ACHN (cell line): ENCODE measurements around the gene SPTBN2.

Experiments used
- DNase-seq: peaks from one replicate; pipeline ENCODE4 v3.0.0-alpha.2; 2015
- in situ Hi-C: cut with HindIII; loops from 2 replicates; pipeline ENCODE4 v1.10.0; 2017; ENCODE audit warnings: low sequenced_read_pairs, low pct_ligation_motif_present, low pct_unique_long_range_greater_than_20kb

Gene SPTBN2

DNA sequence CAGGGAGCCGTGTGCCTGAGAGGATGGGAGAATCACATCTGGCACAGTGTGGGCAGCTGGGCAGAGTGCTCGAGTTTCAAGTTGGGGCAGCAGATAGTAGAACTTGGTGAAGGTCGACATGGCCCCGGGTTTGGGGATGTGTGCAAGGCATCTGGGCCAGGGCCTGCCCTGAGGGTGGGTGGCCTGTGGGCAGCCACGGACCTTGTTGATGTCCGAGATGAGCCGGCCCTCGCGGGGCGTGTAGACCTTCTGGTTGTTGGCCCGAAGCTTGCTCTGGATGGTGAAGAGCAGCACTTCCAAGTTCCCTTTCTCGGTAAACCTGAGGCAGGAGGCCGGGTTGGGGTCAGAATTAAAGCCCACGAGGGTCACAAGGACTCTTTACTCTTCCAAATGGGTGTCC, 20.3 kb downstream of the SPTBN2 start:
- DNase-seq, result no peak
- in situ Hi-C loops, result no loop called here

DNA sequence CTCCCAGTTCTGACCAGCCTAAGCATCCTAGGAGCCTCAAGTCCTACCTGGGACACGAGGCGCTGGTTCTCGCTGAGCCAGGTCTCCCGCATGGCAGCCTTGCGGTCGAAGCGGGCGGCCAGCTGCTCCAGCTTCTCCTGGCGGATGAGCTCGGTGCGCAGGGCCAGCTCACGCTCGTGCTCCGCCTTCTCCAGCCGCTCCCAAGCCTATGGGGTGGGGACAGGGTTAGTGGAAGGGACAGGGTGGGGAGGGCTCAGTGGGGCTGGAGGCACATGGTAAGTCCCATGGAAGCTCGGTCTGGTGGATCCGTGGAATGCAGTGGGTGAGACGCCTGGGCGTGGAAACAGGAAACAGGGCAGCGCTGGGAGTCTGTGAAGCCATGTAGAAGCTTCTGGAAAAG, 20.9 kb downstream of the SPTBN2 start:
- DNase-seq, result no peak
- in situ Hi-C loops, result no loop called here

GRCh38 chr11:66707486-66707885, 21.5 kb downstream of the SPTBN2 start:
- in situ Hi-C loops, result no loop called here
- no peak for DNase-seq

DNA sequence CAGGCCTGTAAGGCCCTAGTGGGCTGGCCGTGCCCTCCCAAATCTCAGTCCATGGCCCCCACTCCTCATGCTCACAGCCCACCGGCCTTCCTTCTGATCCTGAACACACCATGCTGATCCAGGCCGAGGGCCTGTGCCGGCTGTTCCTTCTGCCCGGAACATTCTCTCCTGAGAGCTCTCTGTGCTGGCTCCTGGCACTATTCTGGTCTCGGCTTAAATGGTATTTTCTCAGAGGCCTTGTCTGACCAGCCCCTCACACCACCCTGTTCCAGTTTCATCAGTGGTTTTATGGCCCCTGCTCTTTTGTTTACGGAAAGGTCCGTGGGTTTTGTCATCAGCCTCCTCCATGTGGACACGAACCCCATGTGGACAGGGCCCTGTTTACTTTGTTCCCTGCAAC, 22.0 kb downstream of the SPTBN2 start:
- in situ Hi-C loops, result no loop called here
- no peak for DNase-seq

DNA sequence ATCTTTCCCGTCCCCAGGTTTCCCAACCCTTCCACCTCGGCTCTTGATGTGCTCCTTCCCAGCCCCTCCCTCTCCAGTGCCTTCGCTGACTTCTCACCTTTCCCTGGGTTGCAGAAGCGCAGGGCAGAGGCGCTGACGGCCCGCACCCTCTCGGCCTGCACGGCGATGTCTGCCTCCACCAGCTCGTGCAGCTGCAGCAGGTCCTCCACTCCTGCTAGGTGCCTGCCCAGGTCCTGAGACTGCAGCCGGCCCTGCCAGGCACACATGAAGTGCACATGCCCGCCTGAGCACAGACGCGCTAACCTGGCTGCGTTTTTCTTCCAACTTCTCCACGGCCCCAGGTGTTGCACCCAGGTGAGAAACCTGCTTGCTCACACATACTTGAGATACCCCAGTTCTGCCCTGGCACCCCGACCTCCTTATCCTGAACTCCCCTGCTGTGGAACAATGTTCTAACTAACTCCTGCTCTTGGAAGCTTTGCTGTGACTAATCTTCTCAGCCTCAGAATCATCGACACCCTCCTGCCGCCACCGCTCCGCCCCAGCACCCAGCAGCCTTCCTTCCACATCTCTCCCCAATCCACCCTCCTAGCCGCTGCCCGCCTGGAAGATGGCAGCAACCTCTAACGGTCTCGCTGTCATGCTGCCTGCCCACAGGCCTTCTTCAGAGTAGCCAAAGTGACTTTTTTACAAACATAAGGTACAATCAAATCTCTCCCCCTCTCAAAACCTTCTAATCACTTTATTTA, 23.3 kb downstream of the SPTBN2 start:
- no peak for DNase-seq
- in situ Hi-C loops, result no loop called here

GRCh38 chr11:66704659-66705360, 24.2 kb downstream of the SPTBN2 start:
- in situ Hi-C loops, result no loop called here
- DNase-seq, result no peak

DNA sequence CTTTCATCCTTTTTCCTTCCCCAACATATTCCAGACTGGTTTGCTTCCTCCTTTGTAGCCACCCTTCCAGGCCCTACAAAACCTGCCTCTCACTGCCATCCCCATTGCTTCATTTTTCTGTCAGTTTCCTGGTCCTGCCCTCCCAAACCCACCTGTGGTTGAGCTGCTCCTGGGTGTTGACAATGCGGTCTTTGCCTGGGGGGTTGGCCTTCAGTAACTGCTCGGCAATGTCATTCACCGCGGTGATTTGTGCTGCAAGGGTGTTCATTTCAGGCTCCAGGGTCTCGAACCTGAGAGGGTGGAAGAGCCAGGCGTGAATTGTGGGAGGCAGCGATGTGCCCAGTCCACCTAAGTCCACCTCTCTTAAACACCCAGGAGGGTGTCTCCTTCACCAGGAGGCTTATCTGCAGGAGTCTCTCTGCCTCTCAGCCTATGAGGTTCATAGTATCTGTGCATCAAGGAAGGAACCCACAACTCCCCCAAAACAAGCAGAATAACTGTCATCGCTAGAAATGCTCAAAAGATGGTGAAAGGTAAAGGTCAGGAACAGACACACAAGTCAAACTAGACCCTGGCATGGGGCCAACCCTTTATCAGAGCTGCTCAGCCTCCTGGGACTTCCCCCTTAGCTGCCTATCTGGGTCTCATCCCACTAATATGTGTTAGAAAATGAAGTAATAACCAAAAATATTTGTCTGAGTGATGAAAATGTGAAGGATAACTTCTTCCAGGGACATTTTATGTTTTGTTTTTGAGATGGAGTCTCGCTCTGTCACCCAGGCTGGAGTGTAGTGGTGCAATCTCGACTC, 27.4 kb downstream of the SPTBN2 start:
- in situ Hi-C loops, result no loop called here
- DNase-seq, result no peak

- in situ Hi-C loops, result no loop called here
- no peak for DNase-seq
Measured at GRCh38 chr11:66700742-66701141, 28.3 kb downstream of the SPTBN2 start.

DNA sequence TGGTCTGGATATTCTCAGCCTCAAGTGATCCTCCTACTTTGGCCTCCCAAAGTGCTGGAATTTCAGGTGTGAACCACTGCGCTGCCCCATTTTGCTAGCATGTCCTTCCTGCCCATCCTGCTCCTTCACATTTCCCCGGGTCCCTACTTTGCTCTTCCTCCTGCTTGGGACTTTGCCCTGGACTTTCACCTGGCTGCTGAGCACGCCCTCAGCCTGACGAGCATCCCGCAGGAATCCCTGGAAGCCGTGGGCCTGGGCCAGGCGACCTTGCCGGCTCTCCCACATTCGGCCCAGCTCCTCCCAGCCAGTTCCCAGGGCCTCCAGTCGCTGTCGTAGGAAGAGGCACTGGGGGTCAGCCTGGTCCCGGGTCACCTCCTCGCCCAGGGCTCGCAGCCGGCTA, 28.7 kb downstream of the SPTBN2 start:
- in situ Hi-C loops, result no loop called here
- no peak for DNase-seq

DNA sequence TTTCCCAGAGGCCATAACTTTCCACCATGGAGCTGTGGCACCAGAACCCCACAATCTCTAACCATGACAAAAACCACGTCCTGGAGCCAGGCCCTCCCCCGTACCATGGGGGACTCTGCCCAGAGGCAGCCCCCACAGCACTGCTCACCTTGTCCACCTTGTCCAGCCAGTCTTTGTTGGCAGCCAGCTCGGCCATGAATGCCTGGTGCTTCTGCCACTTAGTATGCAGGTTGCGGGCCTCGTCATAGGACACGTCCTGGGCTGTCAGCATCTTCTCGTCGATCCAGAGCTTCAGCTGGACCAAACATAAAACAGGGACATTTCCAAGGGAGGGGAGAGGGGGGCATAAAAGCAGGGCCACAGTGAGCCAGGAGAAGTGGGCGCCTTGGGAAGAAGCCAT, 30.5 kb downstream of the SPTBN2 start:
- no peak for DNase-seq
- in situ Hi-C loops, result loop anchor here (25.0 kb wide), 1 partner anchor 286 kb away; the partner anchor contains the start of gene NPAS4

GRCh38 chr11:66697988-66698387, 31.0 kb downstream of the SPTBN2 start:
- no peak for DNase-seq
- in situ Hi-C loops, result loop anchor here (25.0 kb wide), 1 partner anchor 286 kb away; the partner anchor contains the start of gene NPAS4

DNA sequence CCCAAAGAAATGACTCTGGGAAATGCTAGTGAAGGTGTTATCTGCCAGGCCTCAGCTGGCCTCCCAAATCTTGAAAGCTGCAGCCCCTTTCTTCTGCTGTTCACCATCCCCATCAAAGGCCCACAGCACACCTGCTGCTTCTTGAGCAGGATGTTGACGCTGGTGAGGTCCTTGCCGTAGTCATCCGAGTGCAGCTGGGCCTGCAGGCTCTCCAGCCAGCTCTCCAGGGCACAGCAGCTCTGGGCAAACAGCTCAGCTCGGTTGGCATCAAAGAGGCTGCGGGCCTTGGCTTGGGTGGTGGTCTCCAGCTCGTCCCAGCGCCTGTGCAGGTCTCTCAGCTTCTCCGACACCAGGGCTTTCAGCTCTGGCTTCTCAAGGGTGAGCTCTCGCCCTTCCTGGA, 32.9 kb downstream of the SPTBN2 start:
- in situ Hi-C loops, result loop anchor here (25.0 kb wide), 1 partner anchor 284 kb away; the partner anchor contains the start of gene NPAS4
- DNase-seq, result no peak

DNA sequence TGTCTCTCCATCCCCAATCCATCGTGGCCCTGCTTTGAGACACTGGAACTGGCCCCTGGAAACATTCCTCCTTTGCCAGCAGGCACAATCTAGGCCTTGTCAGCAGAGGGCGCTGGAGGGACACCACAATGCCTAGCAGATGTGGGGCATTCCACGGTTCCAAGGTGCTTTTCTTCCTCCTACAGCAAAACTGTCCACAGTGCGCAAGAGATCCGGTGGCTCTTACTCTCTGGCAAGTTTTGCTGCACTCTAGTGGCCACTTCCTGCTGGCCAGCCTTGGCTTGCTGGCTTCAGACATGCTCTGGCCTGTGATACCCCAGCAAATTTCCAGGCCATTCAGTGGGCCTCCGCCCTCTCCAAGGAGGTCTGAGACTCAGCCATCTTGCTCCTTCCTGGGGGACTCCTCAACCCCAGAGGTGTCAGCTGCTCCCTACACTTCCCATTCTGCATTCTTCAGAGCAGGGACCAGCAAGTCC, 34.2 kb downstream of the SPTBN2 start:
- DNase-seq, result peak; percentile 94
- in situ Hi-C loops, result loop anchor here (25.0 kb wide), 1 partner anchor 282 kb away; the partner anchor contains the start of gene NPAS4

DNA sequence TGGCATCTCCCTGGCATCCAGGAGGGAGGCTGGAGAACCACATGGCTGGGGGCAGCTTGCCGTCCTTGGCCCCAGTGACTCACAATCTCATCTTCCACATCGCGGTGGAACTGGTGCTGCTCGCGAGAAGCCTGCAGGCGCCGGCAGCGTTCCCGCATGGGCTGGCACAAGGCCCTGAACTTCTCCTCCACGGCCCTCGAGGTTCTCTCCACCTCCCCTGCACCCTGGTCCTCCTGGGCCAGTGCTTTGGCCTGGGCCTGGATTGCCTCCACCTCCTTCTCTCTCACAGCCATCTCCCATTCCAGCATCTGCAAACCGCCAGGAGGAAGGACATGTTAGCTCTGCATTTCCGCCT, 35.0 kb downstream of the SPTBN2 start:
- in situ Hi-C loops, result loop anchor here (25.0 kb wide), 1 partner anchor 282 kb away; the partner anchor contains the start of gene NPAS4
- no peak for DNase-seq

- in situ Hi-C loops, result loop anchor here (25.0 kb wide), 1 partner anchor 281 kb away; the partner anchor contains the start of gene NPAS4
Measured at GRCh38 chr11:66693356-66694055, 35.5 kb downstream of the SPTBN2 start.

GRCh38 chr11:66692871-66693331, 36.1 kb downstream of the SPTBN2 start:
- DNase-seq, result no peak
- in situ Hi-C loops, result loop anchor here (25.0 kb wide), 1 partner anchor 281 kb away; the partner anchor contains the start of gene NPAS4

More at GRCh38 chr11:66693356-66694055, 35.5 kb downstream of the SPTBN2 start:
- no peak for DNase-seq

- in situ Hi-C loops, result loop anchor here (25.0 kb wide), 1 partner anchor 280 kb away; the partner anchor contains the start of gene NPAS4
- DNase-seq, result no peak
Measured at GRCh38 chr11:66692446-66692845, 36.6 kb downstream of the SPTBN2 start.
